ENCODE results near the gene OSBPL10. TPM values are rescaled to one million over a fixed set of nuclear protein-coding genes. Genes with fewer than 3 reads are reported as not detected.

Gene OSBPL10
- total RNA-seq, 1 donor from 2014 or later, result 52.7 TPM

DNA sequence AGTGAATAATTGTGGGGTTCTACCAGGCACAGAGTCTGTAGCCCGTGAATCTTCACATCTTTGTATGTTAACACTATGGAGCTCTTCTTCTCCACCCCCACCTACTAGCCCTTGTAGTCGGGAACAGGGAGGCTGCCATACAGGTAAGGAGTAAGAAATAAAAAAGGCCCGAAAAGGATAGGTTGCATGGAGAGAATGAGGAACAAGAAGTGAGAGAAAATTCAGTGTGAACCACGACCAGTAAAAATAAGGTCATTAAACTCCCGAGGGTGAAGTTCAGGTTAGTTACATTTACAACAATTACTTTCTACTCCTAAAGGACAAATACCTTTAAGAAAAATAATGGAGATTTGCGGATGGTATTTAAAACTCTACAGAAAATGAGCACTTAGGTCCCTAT, 53.3 kb downstream of the OSBPL10 start:
- Mint-ChIP-seq H3K4me1 (ENCODE audit: low read depth, unreplicated experiment) (peaks cover 4% of the 10 kb centered on the region), H3K27me3 (ENCODE audit: low read depth, unreplicated experiment) (no peaks in the 10 kb centered on the region), H3K4me3 (ENCODE audit: unreplicated experiment) (no peak overlapping the region), H3K36me3 (ENCODE audit: low read depth, unreplicated experiment) (no peaks in the 10 kb centered on the region), H3K9me3 (ENCODE audit: unreplicated experiment) (no peaks in the 10 kb centered on the region), H3K27ac (ENCODE audit: unreplicated experiment) (no peak overlapping the region)
- Histone ChIP-seq H3K4me3 (ENCODE audit: insufficient read depth, low read depth, low read length) (no peak overlapping the region), H2AFZ (ENCODE audit: low read depth, low read length) (no peak overlapping the region), H3K4me1 (ENCODE audit: insufficient read depth, low read length) (no peaks in the 10 kb centered on the region), H3K9me3 (ENCODE audit: insufficient read depth, low read depth, low read length) (no peaks in the 10 kb centered on the region), H3K79me2 (ENCODE audit: insufficient read depth, low read length) (no peaks in the 10 kb centered on the region), H3K27me3 (ENCODE audit: insufficient read depth, low read length) (no peaks in the 10 kb centered on the region), H3K27ac (ENCODE audit: low read depth, low read length) (no peak overlapping the region), H4K20me1 (ENCODE audit: insufficient read depth, low read length) (peaks cover 26% of the 10 kb centered on the region), H3K9ac (ENCODE audit: low read length) (no peak overlapping the region), H3K4me2 (ENCODE audit: low read length) (no peak overlapping the region), H3K36me3 (ENCODE audit: insufficient read depth, low read length) (no peaks in the 10 kb centered on the region)
- no peak for DNase-seq (ENCODE audit: low read depth)
- FAIRE-seq, result no peak
- no peak for TF ChIP-seq CTCF (IDR thresholded peaks at IDR 0.05; ENCODE audit: insufficient read depth, low read depth, low read length)
- TF ChIP-seq EZH2 (IDR thresholded peaks at IDR 0.05; ENCODE audit: insufficient read depth, low read length), result no peak

DNA sequence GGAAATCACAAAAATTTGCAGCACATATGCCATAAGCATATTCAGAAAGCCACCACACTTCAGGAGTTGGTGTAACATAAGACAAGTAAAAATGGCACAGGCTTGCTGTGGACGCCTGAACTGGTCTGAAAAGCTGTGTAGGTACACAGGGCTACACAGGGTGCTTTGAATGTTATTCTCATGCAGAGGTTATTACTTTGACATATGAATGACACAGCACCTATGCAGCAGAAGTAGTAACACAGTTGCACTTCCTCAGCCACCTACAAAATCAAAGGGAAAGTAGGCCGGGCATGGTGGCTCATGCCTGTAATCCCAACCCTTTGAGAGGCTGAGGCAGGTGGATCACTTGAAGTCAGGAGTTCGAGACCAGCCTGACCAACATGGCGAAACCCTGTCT, 54.5 kb downstream of the OSBPL10 start:
- no peak overlapping the region for H3K27ac Mint-ChIP-seq (ENCODE audit: unreplicated experiment)
- H4K20me1 ChIP-seq (ENCODE audit: insufficient read depth, low read length), result peaks cover 26% of the 10 kb centered on the region
- TF ChIP-seq EZH2 (IDR thresholded peaks at IDR 0.05; ENCODE audit: insufficient read depth, low read length) (no peak), CTCF (IDR thresholded peaks at IDR 0.05; ENCODE audit: insufficient read depth, low read depth, low read length) (no peak)
- H3K4me1 ChIP-seq (ENCODE audit: insufficient read depth, low read length), result no peaks in the 10 kb centered on the region
- DNase-seq (ENCODE audit: low read depth), result no peak
- no peak overlapping the region for H3K4me3 ChIP-seq (ENCODE audit: insufficient read depth, low read depth, low read length)
- no peaks in the 10 kb centered on the region for H3K27me3 ChIP-seq (ENCODE audit: insufficient read depth, low read length)
- peaks cover 7% of the 10 kb centered on the region for H3K4me1 Mint-ChIP-seq (ENCODE audit: low read depth, unreplicated experiment)
- H3K79me2 ChIP-seq (ENCODE audit: insufficient read depth, low read length), result no peaks in the 10 kb centered on the region
- H3K36me3 Mint-ChIP-seq (ENCODE audit: low read depth, unreplicated experiment), result no peaks in the 10 kb centered on the region
- H3K9me3 Mint-ChIP-seq (ENCODE audit: unreplicated experiment), result no peaks in the 10 kb centered on the region
- H3K27me3 Mint-ChIP-seq (ENCODE audit: low read depth, unreplicated experiment), result no peaks in the 10 kb centered on the region
- no peak for FAIRE-seq
- H3K9me3 ChIP-seq (ENCODE audit: insufficient read depth, low read depth, low read length), result no peaks in the 10 kb centered on the region
- H3K4me3 Mint-ChIP-seq (ENCODE audit: unreplicated experiment), result no peak overlapping the region
- no peaks in the 10 kb centered on the region for H3K36me3 ChIP-seq (ENCODE audit: insufficient read depth, low read length)
- no peak overlapping the region for H3K9ac ChIP-seq (ENCODE audit: low read length)
- no peak overlapping the region for H3K4me2 ChIP-seq (ENCODE audit: low read length)
- H2AFZ ChIP-seq (ENCODE audit: low read depth, low read length), result no peak overlapping the region
- H3K27ac ChIP-seq (ENCODE audit: low read depth, low read length), result no peak overlapping the region

DNA sequence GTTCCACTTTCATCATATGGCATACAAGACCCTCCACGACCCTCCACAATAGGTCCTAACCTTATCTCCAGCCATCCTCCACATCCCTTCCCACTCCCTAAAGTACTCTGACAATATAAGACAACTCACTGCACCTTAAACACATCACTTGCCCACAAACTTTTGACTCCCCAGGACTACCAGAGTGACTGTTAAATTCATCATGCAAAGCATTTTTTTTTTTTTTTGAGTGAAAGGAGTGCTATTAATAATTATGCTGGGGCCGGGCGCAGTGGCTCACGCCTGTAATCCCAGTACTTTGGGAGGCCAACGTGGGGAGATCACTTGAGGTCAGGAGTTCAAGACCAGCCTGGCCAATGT, 55.8 kb downstream of the OSBPL10 start:
- Mint-ChIP-seq H3K27me3 (ENCODE audit: low read depth, unreplicated experiment) (no peaks in the 10 kb centered on the region), H3K9me3 (ENCODE audit: unreplicated experiment) (no peaks in the 10 kb centered on the region), H3K36me3 (ENCODE audit: low read depth, unreplicated experiment) (no peaks in the 10 kb centered on the region), H3K4me1 (ENCODE audit: low read depth, unreplicated experiment) (peaks cover 7% of the 10 kb centered on the region), H3K27ac (ENCODE audit: unreplicated experiment) (no peak overlapping the region), H3K4me3 (ENCODE audit: unreplicated experiment) (no peak overlapping the region)
- Histone ChIP-seq H3K4me3 (ENCODE audit: insufficient read depth, low read depth, low read length) (no peak overlapping the region), H3K27me3 (ENCODE audit: insufficient read depth, low read length) (no peaks in the 10 kb centered on the region), H3K4me1 (ENCODE audit: insufficient read depth, low read length) (no peaks in the 10 kb centered on the region), H2AFZ (ENCODE audit: low read depth, low read length) (no peak overlapping the region), H3K27ac (ENCODE audit: low read depth, low read length) (no peak overlapping the region), H3K4me2 (ENCODE audit: low read length) (no peak overlapping the region), H3K9me3 (ENCODE audit: insufficient read depth, low read depth, low read length) (no peaks in the 10 kb centered on the region), H3K9ac (ENCODE audit: low read length) (no peak overlapping the region), H4K20me1 (ENCODE audit: insufficient read depth, low read length) (peaks cover 26% of the 10 kb centered on the region), H3K36me3 (ENCODE audit: insufficient read depth, low read length) (no peaks in the 10 kb centered on the region), H3K79me2 (ENCODE audit: insufficient read depth, low read length) (no peaks in the 10 kb centered on the region)
- no peak for FAIRE-seq
- TF ChIP-seq EZH2 (IDR thresholded peaks at IDR 0.05; ENCODE audit: insufficient read depth, low read length), result no peak
- TF ChIP-seq CTCF (IDR thresholded peaks at IDR 0.05; ENCODE audit: insufficient read depth, low read depth, low read length), result no peak
- DNase-seq (ENCODE audit: low read depth), result no peak

Data from astrocyte (in vitro differentiated cells and primary cell).